ENCODE results near the gene TCEANC2. TPM values are rescaled to one million over a fixed set of nuclear protein-coding genes. Genes with fewer than 3 reads are reported as not detected.

Gene TCEANC2
- total and polyA plus RNA-seq, 2 donors (not counting 3 experiments of a cell fraction or from before 2014, with no cell fraction given) = 3.2 to 6.1 TPM

DNA sequence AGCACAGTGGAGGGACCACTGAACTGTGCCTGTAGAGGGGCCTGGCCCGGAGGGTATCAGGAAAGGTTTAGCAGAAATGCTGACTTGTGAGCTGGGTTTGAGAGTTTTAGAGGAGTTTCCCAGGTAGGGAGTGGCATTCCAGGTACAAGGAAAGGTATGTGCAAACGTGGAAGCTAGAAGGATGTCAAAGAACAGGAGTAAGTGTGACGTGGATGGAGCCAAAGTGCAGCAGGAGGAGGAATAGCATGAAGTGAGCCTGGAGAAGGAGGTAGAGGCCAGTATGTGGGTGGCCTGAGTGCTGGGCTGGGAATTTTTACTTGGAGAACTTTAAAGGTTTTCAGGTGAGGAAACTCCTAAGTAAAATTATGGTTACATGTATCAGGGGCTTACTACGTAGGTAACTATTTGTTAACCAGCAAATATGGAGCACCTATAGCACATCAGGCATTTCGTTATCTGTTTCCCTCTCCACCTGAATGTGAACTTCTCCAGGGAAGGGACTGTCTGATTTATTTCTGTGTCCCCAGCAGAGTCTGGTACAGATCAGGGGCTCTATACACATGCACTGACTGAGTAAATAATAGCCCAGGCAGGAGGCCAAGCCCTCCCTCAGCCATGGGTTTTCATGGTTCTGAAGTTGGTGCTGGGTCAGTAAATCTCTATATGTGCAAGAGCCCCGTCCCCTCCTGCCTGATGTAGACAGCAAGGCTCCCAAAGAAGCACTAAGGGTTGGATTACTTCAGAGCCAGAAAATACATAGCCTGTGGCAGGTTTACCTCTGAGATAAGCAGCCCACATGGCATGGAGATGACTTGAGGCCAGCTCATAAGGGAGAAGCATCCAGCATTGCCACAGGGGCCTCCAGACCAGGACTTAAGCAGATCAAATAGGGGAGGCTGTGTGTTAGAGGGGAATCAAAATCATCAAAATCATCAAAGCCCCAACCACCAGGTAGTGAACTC is 56.0 kb downstream of the TCEANC2 start:
- no peak overlapping the region for H3K27ac ChIP-seq (ENCODE audit: insufficient read depth, low read depth, low read length)
- peaks cover 0 to 3% of the 10 kb centered on the region in 2 experiments for H3K27me3 ChIP-seq (ENCODE audit: control insufficient read depth in 2 of 2, insufficient read depth in 2 of 2, low read length in 2 of 2)
- H3K9me1 ChIP-seq (replicated peaks; ENCODE audit: control insufficient read depth, extremely low read depth, insufficient read depth, low read length) = no peaks in the 10 kb centered on the region
- POLR2A ChIA-PET = no interaction called here
- no peak overlapping the region for H3K9ac ChIP-seq (replicated peaks; ENCODE audit: extremely low read depth, insufficient read depth, low read length)
- no peak overlapping the region for H2AFZ ChIP-seq (ENCODE audit: low read depth, low read length)
- no peaks in the 10 kb centered on the region for H3K9me3 ChIP-seq (replicated peaks; ENCODE audit: control insufficient read depth, insufficient read depth, low read length)
- TF ChIP-seq MYC (IDR thresholded peaks at IDR 0.05; ENCODE audit: low read depth, low read length) = no peak
- TF ChIP-seq FOS (IDR thresholded peaks at IDR 0.05; ENCODE audit: borderline replicate concordance, insufficient read depth, low read length) = no peak
- TF ChIP-seq, protein P1, sequence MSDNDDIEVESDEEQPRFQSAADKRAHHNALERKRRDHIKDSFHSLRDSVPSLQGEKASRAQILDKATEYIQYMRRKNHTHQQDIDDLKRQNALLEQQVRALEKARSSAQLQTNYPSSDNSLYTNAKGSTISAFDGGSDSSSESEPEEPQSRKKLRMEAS (IDR thresholded peaks at IDR 0.05; ENCODE audit: insufficient read depth, insufficient read length) = no peak
- no peak for TF ChIP-seq POLR2A (IDR thresholded peaks at IDR 0.05; ENCODE audit: low read depth, low read length)
- no peak for TF ChIP-seq JUN (IDR thresholded peaks at IDR 0.05; ENCODE audit: borderline replicate concordance, insufficient read depth, insufficient read length, low read depth)
- TF ChIP-seq, protein P2, sequence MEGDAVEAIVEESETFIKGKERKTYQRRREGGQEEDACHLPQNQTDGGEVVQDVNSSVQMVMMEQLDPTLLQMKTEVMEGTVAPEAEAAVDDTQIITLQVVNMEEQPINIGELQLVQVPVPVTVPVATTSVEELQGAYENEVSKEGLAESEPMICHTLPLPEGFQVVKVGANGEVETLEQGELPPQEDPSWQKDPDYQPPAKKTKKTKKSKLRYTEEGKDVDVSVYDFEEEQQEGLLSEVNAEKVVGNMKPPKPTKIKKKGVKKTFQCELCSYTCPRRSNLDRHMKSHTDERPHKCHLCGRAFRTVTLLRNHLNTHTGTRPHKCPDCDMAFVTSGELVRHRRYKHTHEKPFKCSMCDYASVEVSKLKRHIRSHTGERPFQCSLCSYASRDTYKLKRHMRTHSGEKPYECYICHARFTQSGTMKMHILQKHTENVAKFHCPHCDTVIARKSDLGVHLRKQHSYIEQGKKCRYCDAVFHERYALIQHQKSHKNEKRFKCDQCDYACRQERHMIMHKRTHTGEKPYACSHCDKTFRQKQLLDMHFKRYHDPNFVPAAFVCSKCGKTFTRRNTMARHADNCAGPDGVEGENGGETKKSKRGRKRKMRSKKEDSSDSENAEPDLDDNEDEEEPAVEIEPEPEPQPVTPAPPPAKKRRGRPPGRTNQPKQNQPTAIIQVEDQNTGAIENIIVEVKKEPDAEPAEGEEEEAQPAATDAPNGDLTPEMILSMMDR (IDR thresholded peaks at IDR 0.05; ENCODE audit: extremely low read depth in 1 of 2, insufficient read depth in 1 of 2, low read depth in 1 of 2, low read length in 2 of 2) = no peak
- no peak for TF ChIP-seq GATA2 (IDR thresholded peaks at IDR 0.05; ENCODE audit: insufficient read depth, insufficient read length, low read depth, low read length)
- no peak for TF ChIP-seq EZH2 (IDR thresholded peaks at IDR 0.05; ENCODE audit: borderline replicate concordance, low read depth, low read length, severe bottlenecking)
- TF ChIP-seq POLR2AphosphoS5 (IDR thresholded peaks at IDR 0.05; ENCODE audit: insufficient read depth, low read depth, low read length) = no peak
- H3K79me2 ChIP-seq (ENCODE audit: control insufficient read depth, insufficient read depth, low read length) = no peaks in the 10 kb centered on the region
- H3K4me2 ChIP-seq (ENCODE audit: insufficient read depth, low read length) = no peak overlapping the region
- H4K20me1 ChIP-seq (replicated peaks; ENCODE audit: control insufficient read depth, extremely low read depth, insufficient read depth, low read length) = no peaks in the 10 kb centered on the region
- CTCF ChIA-PET = interaction anchor here (2.3 to 3.1 kb wide), 2 partner anchors 13 to 16 kb away, joined by 8 to 15 read pairs; no protein-coding TSS in a partner anchor
- intact Hi-C loops (cut with micrococcal nuclease) = no loop called here
- no peaks in the 10 kb centered on the region for H3K36me3 ChIP-seq (ENCODE audit: control insufficient read depth in 2 of 2, extremely low read depth in 1 of 2, insufficient read depth in 2 of 2, low read length in 2 of 2)
- DNase-seq (ENCODE audit: low read depth, low spot score) (no peak), FAIRE-seq (no peak)
- no peak overlapping the region for H3K4me3 ChIP-seq (replicated peaks in 1 of 3; ENCODE audit: insufficient read depth in 1 of 3, low read depth in 1 of 3, low read length in 3 of 3)
- BruUV-seq (replicated peaks) = no TSS peak
- H3K4me1 ChIP-seq (ENCODE audit: control insufficient read depth, extremely low read depth, insufficient read depth, low read length) = no peaks in the 10 kb centered on the region
- dilution Hi-C loops (cut with MboI; ENCODE audit: extremely low pct_ligation_motif_present, low sequenced_read_pairs) = no loop called here
